ENCODE measurements around the gene TTLL3. TPM values are rescaled to one million over a fixed set of nuclear protein-coding genes. Genes with fewer than 3 reads are reported as not detected.

The TTLL3 gene
- total RNA-seq, 2 donors from 2014 or later: 21.6 to 35.0 TPM

DNA sequence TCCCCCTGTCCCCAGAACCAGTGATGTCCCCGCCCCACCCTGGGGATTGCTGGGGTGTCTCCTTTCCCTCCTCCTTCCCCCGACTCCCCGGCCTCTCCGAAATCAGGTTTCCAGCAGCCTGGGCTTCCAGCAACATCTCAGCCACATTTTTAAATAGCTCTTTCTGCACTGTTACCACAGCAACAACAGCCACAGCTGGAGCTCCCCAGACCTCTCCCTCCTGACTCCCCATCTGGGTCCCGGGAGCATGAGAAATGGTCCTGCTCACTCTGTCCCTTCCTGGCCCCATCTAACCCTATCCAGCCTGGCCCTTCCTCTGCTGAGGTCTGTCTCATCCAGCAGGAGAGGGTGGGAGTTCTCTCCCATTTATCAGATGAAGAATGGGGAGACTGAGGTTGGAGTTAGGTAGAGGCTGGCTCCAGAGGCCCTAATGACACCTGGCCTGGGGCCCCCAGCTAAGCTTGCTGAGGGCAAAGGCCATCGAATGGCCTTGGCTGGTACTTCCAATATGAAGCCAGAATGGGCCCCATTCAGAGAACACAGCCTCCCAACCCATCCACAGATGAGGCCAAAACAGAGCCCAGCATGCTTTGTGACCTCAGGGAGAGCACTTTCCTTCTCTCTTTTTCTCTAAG, 41.8 kb upstream of the TTLL3 start:
- Mint-ChIP-seq H3K9me3 (no peaks in the 10 kb centered on the region), H3K4me3 (no peak overlapping the region), H3K27ac (no peak overlapping the region), H3K27me3 (ENCODE audit: insufficient read depth) (peaks cover 38% of the 10 kb centered on the region), H3K4me1 (peaks cover 6% of the 10 kb centered on the region), H3K36me3 (ENCODE audit: low read depth) (peaks cover 3% of the 10 kb centered on the region)
- Histone ChIP-seq H3K27me3 (ENCODE audit: control insufficient read depth, insufficient read depth, low read length, poor library complexity, severe bottlenecking) (no peaks in the 10 kb centered on the region), H3K27ac (ENCODE audit: low read depth, low read length) (no peak overlapping the region), H3K9me3 (ENCODE audit: control insufficient read depth, low read length) (no peaks in the 10 kb centered on the region), H3K4me3 (ENCODE audit: low read length) (no peak overlapping the region), H3K36me3 (ENCODE audit: control insufficient read depth, insufficient read depth, low read length) (peaks cover 7% of the 10 kb centered on the region), H3K9ac (ENCODE audit: extremely low read depth, low read length, poor library complexity, severe bottlenecking) (no peak overlapping the region), H3K4me1 (ENCODE audit: control insufficient read depth, insufficient read depth, low read length) (no peaks in the 10 kb centered on the region)
- 89 to 93% methylated on average over 4 to 6 of the region's 6 CpGs for WGBS, 2 experiments (ENCODE audit: insufficient coverage in 1 of 2, insufficient read length in 1 of 2)
- DNase-seq: no peak
- TF ChIP-seq, protein P1, sequence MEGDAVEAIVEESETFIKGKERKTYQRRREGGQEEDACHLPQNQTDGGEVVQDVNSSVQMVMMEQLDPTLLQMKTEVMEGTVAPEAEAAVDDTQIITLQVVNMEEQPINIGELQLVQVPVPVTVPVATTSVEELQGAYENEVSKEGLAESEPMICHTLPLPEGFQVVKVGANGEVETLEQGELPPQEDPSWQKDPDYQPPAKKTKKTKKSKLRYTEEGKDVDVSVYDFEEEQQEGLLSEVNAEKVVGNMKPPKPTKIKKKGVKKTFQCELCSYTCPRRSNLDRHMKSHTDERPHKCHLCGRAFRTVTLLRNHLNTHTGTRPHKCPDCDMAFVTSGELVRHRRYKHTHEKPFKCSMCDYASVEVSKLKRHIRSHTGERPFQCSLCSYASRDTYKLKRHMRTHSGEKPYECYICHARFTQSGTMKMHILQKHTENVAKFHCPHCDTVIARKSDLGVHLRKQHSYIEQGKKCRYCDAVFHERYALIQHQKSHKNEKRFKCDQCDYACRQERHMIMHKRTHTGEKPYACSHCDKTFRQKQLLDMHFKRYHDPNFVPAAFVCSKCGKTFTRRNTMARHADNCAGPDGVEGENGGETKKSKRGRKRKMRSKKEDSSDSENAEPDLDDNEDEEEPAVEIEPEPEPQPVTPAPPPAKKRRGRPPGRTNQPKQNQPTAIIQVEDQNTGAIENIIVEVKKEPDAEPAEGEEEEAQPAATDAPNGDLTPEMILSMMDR (conservative IDR thresholded peaks at IDR 0.05): no peak

DNA sequence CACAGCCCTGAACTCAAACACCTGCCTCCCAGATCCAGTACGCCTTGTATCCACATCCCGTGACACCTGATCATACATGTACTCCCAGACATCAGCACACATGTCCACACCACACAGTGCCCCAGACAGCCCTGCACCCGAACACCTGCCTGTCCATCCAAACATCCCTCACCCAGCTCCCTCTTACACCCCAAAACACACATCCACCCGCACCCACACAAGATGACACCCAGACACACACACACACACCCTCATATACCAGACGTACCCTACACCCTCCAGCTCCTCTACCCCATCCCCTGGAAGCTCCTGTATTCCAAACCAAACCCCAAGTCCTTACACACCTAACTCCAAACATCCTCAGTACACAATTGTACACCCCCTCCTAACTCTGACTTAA, 41.0 kb upstream of the TTLL3 start:
- Mint-ChIP-seq H3K27me3 (ENCODE audit: insufficient read depth) (peaks cover 38% of the 10 kb centered on the region), H3K4me3 (peak overlapping the region; percentile 58), H3K4me1 (peaks cover 6% of the 10 kb centered on the region), H3K36me3 (ENCODE audit: low read depth) (peaks cover 3% of the 10 kb centered on the region), H3K27ac (peak overlapping the region; percentile 60), H3K9me3 (no peaks in the 10 kb centered on the region)
- Histone ChIP-seq H3K4me1 (ENCODE audit: control insufficient read depth, insufficient read depth, low read length) (no peaks in the 10 kb centered on the region), H3K9me3 (ENCODE audit: control insufficient read depth, low read length) (no peaks in the 10 kb centered on the region), H3K27me3 (ENCODE audit: control insufficient read depth, insufficient read depth, low read length, poor library complexity, severe bottlenecking) (no peaks in the 10 kb centered on the region), H3K9ac (ENCODE audit: extremely low read depth, low read length, poor library complexity, severe bottlenecking) (peak overlapping the region; percentile 19), H3K36me3 (ENCODE audit: control insufficient read depth, insufficient read depth, low read length) (peaks cover 7% of the 10 kb centered on the region), H3K27ac (ENCODE audit: low read depth, low read length) (no peak overlapping the region), H3K4me3 (ENCODE audit: low read length) (peak overlapping the region; percentile 80)
- 85 to 86% methylated on average over 2 to 5 of the region's 5 CpGs for WGBS, 2 experiments (ENCODE audit: insufficient coverage in 1 of 2, insufficient read length in 1 of 2)
- TF ChIP-seq, protein P1 (conservative IDR thresholded peaks at IDR 0.05): no peak
- DNase-seq: no peak

DNA sequence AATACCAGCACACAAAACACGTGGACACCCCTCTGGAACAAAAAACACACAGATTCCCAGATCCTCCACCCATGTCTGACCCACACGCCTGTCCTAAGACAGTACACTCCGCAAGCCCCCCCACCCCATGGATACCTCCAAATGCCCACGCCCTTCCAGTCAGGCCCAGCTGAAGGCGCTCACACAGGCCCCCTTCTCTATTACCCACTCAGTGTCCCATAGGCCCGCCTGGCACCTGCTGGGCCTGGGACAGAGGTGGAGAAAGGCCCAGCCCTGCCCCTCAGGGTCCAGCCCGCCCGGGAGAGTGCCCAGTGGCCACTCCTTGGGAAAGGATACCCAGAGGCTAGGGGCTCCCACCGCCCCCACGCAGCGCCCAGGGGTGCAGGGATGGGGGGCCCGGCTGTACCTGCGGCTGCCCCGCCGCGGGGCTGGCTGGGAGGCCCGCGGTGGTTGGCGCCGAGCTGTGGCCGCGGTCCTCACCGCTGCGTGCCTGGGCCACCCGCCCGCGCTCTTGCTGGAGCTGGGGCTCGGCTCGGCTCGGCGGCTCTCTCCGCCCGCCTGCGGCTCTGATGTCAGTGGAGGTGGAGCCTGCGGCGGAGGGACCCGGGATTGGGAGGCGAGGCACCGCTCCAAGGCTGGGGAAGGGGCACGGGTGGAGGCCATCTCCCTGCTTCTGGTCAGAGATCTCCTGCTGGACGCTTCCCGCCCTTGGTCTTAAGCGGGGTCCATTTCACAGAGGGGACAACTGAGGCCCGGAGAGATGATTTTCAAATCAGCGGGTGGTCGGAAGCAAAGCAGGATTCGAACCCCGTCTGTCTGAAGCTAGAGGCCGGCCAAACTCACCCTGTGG, 40.4 kb upstream of the TTLL3 start, which contains the start of gene CAMK1:
CAMK1 (minus strand) TSS at position 522 of the 850 bp plus-strand sequence. CDS start 2,198 bp downstream, outside the sequence.
- H3K4me3 ChIP-seq (ENCODE audit: low read length): peak within 1 kb of the TSS; percentile 80
- TF ChIP-seq, protein P1 (conservative IDR thresholded peaks at IDR 0.05): no peak
- peaks cover 38% of the 10 kb centered on the region for H3K27me3 Mint-ChIP-seq (ENCODE audit: insufficient read depth)
- peak within 1 kb of the TSS; percentile 58 for H3K4me3 Mint-ChIP-seq
- H3K4me1 ChIP-seq (ENCODE audit: control insufficient read depth, insufficient read depth, low read length): no peaks in the 10 kb centered on the region
- peaks cover 3% of the 10 kb centered on the region for H3K36me3 Mint-ChIP-seq (ENCODE audit: low read depth)
- peaks cover 7% of the 10 kb centered on the region for H3K36me3 ChIP-seq (ENCODE audit: control insufficient read depth, insufficient read depth, low read length)
- no peaks in the 10 kb centered on the region for H3K9me3 Mint-ChIP-seq
- peak; percentile 92 for DNase-seq
- peak within 1 kb of the TSS; percentile 60 for H3K27ac Mint-ChIP-seq
- H3K4me1 Mint-ChIP-seq: peaks cover 6% of the 10 kb centered on the region
- no peaks in the 10 kb centered on the region for H3K27me3 ChIP-seq (ENCODE audit: control insufficient read depth, insufficient read depth, low read length, poor library complexity, severe bottlenecking)
- WGBS, 2 experiments (ENCODE audit: insufficient coverage in 1 of 2, insufficient read length in 1 of 2): 2 to 17% methylated on average over 20 to 49 of the region's 49 CpGs
- no peak within 1 kb of the TSS for H3K27ac ChIP-seq (ENCODE audit: low read depth, low read length)
- H3K9ac ChIP-seq (ENCODE audit: extremely low read depth, low read length, poor library complexity, severe bottlenecking): peak within 1 kb of the TSS; percentile 19
- no peaks in the 10 kb centered on the region for H3K9me3 ChIP-seq (ENCODE audit: control insufficient read depth, low read length)

Measured in endodermal cell (in vitro differentiated cells).